ENCODE measurements around the gene SIRT7.

The SIRT7 gene

GRCh38 chr17:81888105-81888987 lies 29.6 kb downstream of the SIRT7 start:
- DNase-seq (ENCODE audit: low read depth in 2 of 2) = no peak

- DNase-seq (ENCODE audit: low read depth in 2 of 2) = no peak
These were observed 32.0 kb downstream of the SIRT7 start for GRCh38 chr17:81885869-81886548.

- no peak for DNase-seq (ENCODE audit: low read depth in 2 of 2)
These were observed 32.5 kb downstream of the SIRT7 start for GRCh38 chr17:81885454-81885853.

- DNase-seq (ENCODE audit: low read depth in 2 of 2) = no peak
These were observed 33.0 kb downstream of the SIRT7 start for GRCh38 chr17:81884968-81885367.

GRCh38 chr17:81884520-81884919 lies 33.5 kb downstream of the SIRT7 start:
- DNase-seq (ENCODE audit: low read depth in 2 of 2) = no peak

GRCh38 chr17:81879121-81879520 lies 38.9 kb downstream of the SIRT7 start:
- no peak for DNase-seq (ENCODE audit: low read depth in 2 of 2)

- DNase-seq (ENCODE audit: low read depth in 2 of 2) = no peak
These were observed 39.7 kb downstream of the SIRT7 start for GRCh38 chr17:81878294-81878693.

GRCh38 chr17:81877569-81877968 lies 40.4 kb downstream of the SIRT7 start:
- DNase-seq (ENCODE audit: low read depth in 2 of 2) = no peak

GRCh38 chr17:81871387-81872230 lies 46.4 kb downstream of the SIRT7 start:
- DNase-seq (ENCODE audit: low read depth in 2 of 2) = peak; percentile 70

GRCh38 chr17:81870981-81871386 lies 47.0 kb downstream of the SIRT7 start, which contains the start of gene ARHGDIA:
Gene ARHGDIA, minus strand, starts transcription at chr17:81871337. Its CDS starts 1,407 bp downstream, at chr17:81869930.
- DNase-seq (ENCODE audit: low read depth in 2 of 2) = no peak

GRCh38 chr17:81870131-81870980 lies 47.6 kb downstream of the SIRT7 start:
- no peak for DNase-seq (ENCODE audit: low read depth in 2 of 2)

GRCh38 chr17:81869221-81870130 lies 48.5 kb downstream of the SIRT7 start:
- DNase-seq (ENCODE audit: low read depth in 2 of 2) = no peak

GRCh38 chr17:81868674-81869220 lies 49.2 kb downstream of the SIRT7 start:
- DNase-seq (ENCODE audit: low read depth in 2 of 2) = peak; percentile 61 to 63

GRCh38 chr17:81867991-81868673 lies 49.8 kb downstream of the SIRT7 start:
- DNase-seq (ENCODE audit: low read depth in 2 of 2) = no peak

- DNase-seq (ENCODE audit: low read depth in 2 of 2) = no peak
These were observed 50.6 kb downstream of the SIRT7 start for GRCh38 chr17:81867170-81867990.

GRCh38 chr17:81866440-81867169 lies 51.4 kb downstream of the SIRT7 start:
- no peak for DNase-seq (ENCODE audit: low read depth in 2 of 2)

- no peak for DNase-seq (ENCODE audit: low read depth in 2 of 2)
These were observed 52.1 kb downstream of the SIRT7 start for GRCh38 chr17:81865733-81866439.
